Measurements from ENCODE around the gene FAM227A.
"Not testable (repeated sequence)": the region's sequence is repeated elsewhere in the genome, so short reads cannot be mapped to it uniquely, and the experiment has no call there.

Gene FAM227A

GRCh38 chr22:38649841-38650522 is 6.2 kb downstream of the FAM227A start:
- Histone ChIP-seq H3K4me1 (ENCODE audit: control insufficient read depth, insufficient read depth, low read length) (no peaks in the 10 kb centered on the region), H3K36me3 (ENCODE audit: control insufficient read depth, insufficient read depth, low read length) (no peaks in the 10 kb centered on the region), H3K4me3 (ENCODE audit: low read length) (no peak overlapping the region), H3K9ac (ENCODE audit: low read length) (no peak overlapping the region), H3K27ac (ENCODE audit: low read depth, low read length) (no peak overlapping the region), H3K27me3 (ENCODE audit: control insufficient read depth, insufficient read depth, low read length) (no peaks in the 10 kb centered on the region)

GRCh38 chr22:38645430-38645829 is 10.8 kb downstream of the FAM227A start:
- H3K27me3 ChIP-seq (ENCODE audit: control insufficient read depth, insufficient read depth, low read length): no peaks in the 10 kb centered on the region
- no peak overlapping the region for H3K4me3 ChIP-seq (ENCODE audit: low read length)
- H3K9ac ChIP-seq (ENCODE audit: low read length): no peak overlapping the region
- no peaks in the 10 kb centered on the region for H3K4me1 ChIP-seq (ENCODE audit: control insufficient read depth, insufficient read depth, low read length)
- H3K36me3 ChIP-seq (ENCODE audit: control insufficient read depth, insufficient read depth, low read length): no peaks in the 10 kb centered on the region
- H3K27ac ChIP-seq (ENCODE audit: low read depth, low read length): no peak overlapping the region

- H3K27me3 ChIP-seq (ENCODE audit: control insufficient read depth, insufficient read depth, low read length); H3K36me3 ChIP-seq (ENCODE audit: control insufficient read depth, insufficient read depth, low read length); H3K4me1 ChIP-seq (ENCODE audit: control insufficient read depth, insufficient read depth, low read length); H3K27ac ChIP-seq (ENCODE audit: low read depth, low read length); H3K9ac ChIP-seq (ENCODE audit: low read length); H3K4me3 ChIP-seq (ENCODE audit: low read length): not testable (repeated sequence)
Measured at GRCh38 chr22:38644245-38644644, 11.9 kb downstream of the FAM227A start.

GRCh38 chr22:38641476-38642040 is 14.6 kb downstream of the FAM227A start:
- no peak overlapping the region for H3K4me3 ChIP-seq (ENCODE audit: low read length)
- H3K4me1 ChIP-seq (ENCODE audit: control insufficient read depth, insufficient read depth, low read length): no peaks in the 10 kb centered on the region

GRCh38 chr22:38638728-38639127 is 17.5 kb downstream of the FAM227A start:
- H3K4me1 ChIP-seq (ENCODE audit: control insufficient read depth, insufficient read depth, low read length): no peaks in the 10 kb centered on the region
- no peak overlapping the region for H3K9ac ChIP-seq (ENCODE audit: low read length)
- H3K27ac ChIP-seq (ENCODE audit: low read depth, low read length): no peak overlapping the region
- H3K4me3 ChIP-seq (ENCODE audit: low read length): no peak overlapping the region
- H3K36me3 ChIP-seq (ENCODE audit: control insufficient read depth, insufficient read depth, low read length): no peaks in the 10 kb centered on the region
- no peaks in the 10 kb centered on the region for H3K27me3 ChIP-seq (ENCODE audit: control insufficient read depth, insufficient read depth, low read length)

More at GRCh38 chr22:38641476-38642040, 14.6 kb downstream of the FAM227A start:
- Histone ChIP-seq H3K36me3 (ENCODE audit: control insufficient read depth, insufficient read depth, low read length) (no peaks in the 10 kb centered on the region), H3K9ac (ENCODE audit: low read length) (no peak overlapping the region), H3K27ac (ENCODE audit: low read depth, low read length) (no peak overlapping the region), H3K27me3 (ENCODE audit: control insufficient read depth, insufficient read depth, low read length) (no peaks in the 10 kb centered on the region)

GRCh38 chr22:38638216-38638615 is 18.0 kb downstream of the FAM227A start:
- Histone ChIP-seq H3K9ac (ENCODE audit: low read length) (no peak overlapping the region), H3K4me3 (ENCODE audit: low read length) (no peak overlapping the region), H3K36me3 (ENCODE audit: control insufficient read depth, insufficient read depth, low read length) (no peaks in the 10 kb centered on the region), H3K4me1 (ENCODE audit: control insufficient read depth, insufficient read depth, low read length) (no peaks in the 10 kb centered on the region), H3K27me3 (ENCODE audit: control insufficient read depth, insufficient read depth, low read length) (no peaks in the 10 kb centered on the region), H3K27ac (ENCODE audit: low read depth, low read length) (no peak overlapping the region)

GRCh38 chr22:38632528-38632927 is 23.7 kb downstream of the FAM227A start:
- Histone ChIP-seq H3K36me3 (ENCODE audit: control insufficient read depth, insufficient read depth, low read length) (no peaks in the 10 kb centered on the region), H3K9ac (ENCODE audit: low read length) (no peak overlapping the region), H3K27me3 (ENCODE audit: control insufficient read depth, insufficient read depth, low read length) (no peaks in the 10 kb centered on the region), H3K4me3 (ENCODE audit: low read length) (no peak overlapping the region), H3K27ac (ENCODE audit: low read depth, low read length) (no peak overlapping the region), H3K4me1 (ENCODE audit: control insufficient read depth, insufficient read depth, low read length) (no peaks in the 10 kb centered on the region)

- Histone ChIP-seq H3K4me1 (ENCODE audit: control insufficient read depth, insufficient read depth, low read length) (no peaks in the 10 kb centered on the region), H3K36me3 (ENCODE audit: control insufficient read depth, insufficient read depth, low read length) (no peaks in the 10 kb centered on the region), H3K27ac (ENCODE audit: low read depth, low read length) (no peak overlapping the region), H3K4me3 (ENCODE audit: low read length) (no peak overlapping the region), H3K27me3 (ENCODE audit: control insufficient read depth, insufficient read depth, low read length) (no peaks in the 10 kb centered on the region), H3K9ac (ENCODE audit: low read length) (no peak overlapping the region)
Measured at GRCh38 chr22:38631724-38632123, 24.5 kb downstream of the FAM227A start.

GRCh38 chr22:38629108-38629507 is 27.1 kb downstream of the FAM227A start:
- Histone ChIP-seq H3K4me1 (ENCODE audit: control insufficient read depth, insufficient read depth, low read length) (no peaks in the 10 kb centered on the region), H3K36me3 (ENCODE audit: control insufficient read depth, insufficient read depth, low read length) (no peaks in the 10 kb centered on the region), H3K9ac (ENCODE audit: low read length) (no peak overlapping the region), H3K27ac (ENCODE audit: low read depth, low read length) (no peak overlapping the region), H3K4me3 (ENCODE audit: low read length) (no peak overlapping the region), H3K27me3 (ENCODE audit: control insufficient read depth, insufficient read depth, low read length) (no peaks in the 10 kb centered on the region)

GRCh38 chr22:38628444-38628843 is 27.7 kb downstream of the FAM227A start:
- H3K4me1 ChIP-seq (ENCODE audit: control insufficient read depth, insufficient read depth, low read length): no peaks in the 10 kb centered on the region
- H3K4me3 ChIP-seq (ENCODE audit: low read length): no peak overlapping the region
- H3K27me3 ChIP-seq (ENCODE audit: control insufficient read depth, insufficient read depth, low read length): no peaks in the 10 kb centered on the region
- H3K9ac ChIP-seq (ENCODE audit: low read length): no peak overlapping the region
- no peaks in the 10 kb centered on the region for H3K36me3 ChIP-seq (ENCODE audit: control insufficient read depth, insufficient read depth, low read length)
- H3K27ac ChIP-seq (ENCODE audit: low read depth, low read length): no peak overlapping the region

GRCh38 chr22:38623351-38623750 is 32.8 kb downstream of the FAM227A start:
- Histone ChIP-seq H3K27ac (ENCODE audit: low read depth, low read length) (no peak overlapping the region), H3K27me3 (ENCODE audit: control insufficient read depth, insufficient read depth, low read length) (no peaks in the 10 kb centered on the region), H3K4me3 (ENCODE audit: low read length) (no peak overlapping the region), H3K4me1 (ENCODE audit: control insufficient read depth, insufficient read depth, low read length) (no peaks in the 10 kb centered on the region), H3K36me3 (ENCODE audit: control insufficient read depth, insufficient read depth, low read length) (no peaks in the 10 kb centered on the region), H3K9ac (ENCODE audit: low read length) (no peak overlapping the region)

GRCh38 chr22:38618682-38619081 is 37.5 kb downstream of the FAM227A start:
- no peak overlapping the region for H3K27ac ChIP-seq (ENCODE audit: low read depth, low read length)
- no peaks in the 10 kb centered on the region for H3K27me3 ChIP-seq (ENCODE audit: control insufficient read depth, insufficient read depth, low read length)
- peaks cover 3% of the 10 kb centered on the region for H3K4me1 ChIP-seq (ENCODE audit: control insufficient read depth, insufficient read depth, low read length)
- H3K4me3 ChIP-seq (ENCODE audit: low read length): no peak overlapping the region
- no peak overlapping the region for H3K9ac ChIP-seq (ENCODE audit: low read length)
- no peaks in the 10 kb centered on the region for H3K36me3 ChIP-seq (ENCODE audit: control insufficient read depth, insufficient read depth, low read length)

GRCh38 chr22:38618258-38618657 is 37.9 kb downstream of the FAM227A start:
- Histone ChIP-seq H3K27ac (ENCODE audit: low read depth, low read length) (no peak overlapping the region), H3K36me3 (ENCODE audit: control insufficient read depth, insufficient read depth, low read length) (no peaks in the 10 kb centered on the region), H3K27me3 (ENCODE audit: control insufficient read depth, insufficient read depth, low read length) (no peaks in the 10 kb centered on the region), H3K4me3 (ENCODE audit: low read length) (no peak overlapping the region), H3K9ac (ENCODE audit: low read length) (no peak overlapping the region), H3K4me1 (ENCODE audit: control insufficient read depth, insufficient read depth, low read length) (peaks cover 3% of the 10 kb centered on the region)

Data from rectal smooth muscle tissue (tissue), 1 donor.